ENCODE data around the gene SLC14A1. TPM values are rescaled to one million over a fixed set of nuclear protein-coding genes. Genes with fewer than 3 reads are reported as not detected.

The SLC14A1 gene
- polyA plus RNA-seq, 1 donor from 2014 or later: not detected

GRCh38 chr18:45775743-45776142 is 51.8 kb downstream of the SLC14A1 start:
- Histone ChIP-seq H3K27me3 (ENCODE audit: insufficient read depth, low read depth, low read length) (peaks cover 12% of the 10 kb centered on the region), H3K27ac (ENCODE audit: low read length) (no peak overlapping the region), H3K79me2 (replicated peaks; ENCODE audit: insufficient read depth, low read length) (no peaks in the 10 kb centered on the region), H4K20me1 (ENCODE audit: insufficient read depth) (no peaks in the 10 kb centered on the region), H3K4me3 (ENCODE audit: low read length) (peak overlapping the region; percentile 62), H2AFZ (ENCODE audit: low read depth, low read length) (no peak overlapping the region), H3K9ac (ENCODE audit: low read length) (peak overlapping the region; percentile 44), H3K9me3 (ENCODE audit: low read length) (no peaks in the 10 kb centered on the region), H3F3A (ENCODE audit: insufficient read depth, low read length, poor library complexity, severe bottlenecking) (no peaks in the 10 kb centered on the region), H3K9me2 (ENCODE audit: insufficient read depth, low read length) (no peaks in the 10 kb centered on the region), H3K4me2 (ENCODE audit: low read length) (no peak overlapping the region), H3K36me3 (ENCODE audit: insufficient read depth, low read length) (no peaks in the 10 kb centered on the region)
- no peak for TF ChIP-seq TAF1 (IDR thresholded peaks at IDR 0.05; ENCODE audit: low read depth)
- no peak for TF ChIP-seq CTCF (IDR thresholded peaks at IDR 0.05; ENCODE audit: poor library complexity, severe bottlenecking)
- no peak for TF ChIP-seq POLR2AphosphoS5 (IDR thresholded peaks at IDR 0.05)
- TF ChIP-seq EZH2 (IDR thresholded peaks at IDR 0.05; ENCODE audit: borderline replicate concordance, insufficient read depth, low read length, poor library complexity, severe bottlenecking): no peak
- TF ChIP-seq EP300 (conservative IDR thresholded peaks at IDR 0.05; ENCODE audit: poor library complexity, severe bottlenecking): no peak
- TF ChIP-seq REST (IDR thresholded peaks at IDR 0.05; ENCODE audit: borderline replicate concordance): no peak
- TF ChIP-seq MXI1 (conservative IDR thresholded peaks at IDR 0.05; ENCODE audit: poor library complexity, severe bottlenecking): no peak
- TF ChIP-seq SMC3 (conservative IDR thresholded peaks at IDR 0.05; ENCODE audit: poor library complexity): no peak
- no peak for TF ChIP-seq RAD21 (conservative IDR thresholded peaks at IDR 0.05)

GRCh38 chr18:45777393-45777792 is 53.4 kb downstream of the SLC14A1 start:
- H3K9me2 ChIP-seq (ENCODE audit: insufficient read depth, low read length): no peaks in the 10 kb centered on the region
- no peaks in the 10 kb centered on the region for H3K36me3 ChIP-seq (ENCODE audit: insufficient read depth, low read length)
- H3K79me2 ChIP-seq (replicated peaks; ENCODE audit: insufficient read depth, low read length): no peaks in the 10 kb centered on the region
- H3K9me3 ChIP-seq (ENCODE audit: low read length): no peaks in the 10 kb centered on the region
- no peak overlapping the region for H3K9ac ChIP-seq (ENCODE audit: low read length)
- no peak overlapping the region for H3K4me2 ChIP-seq (ENCODE audit: low read length)
- no peaks in the 10 kb centered on the region for H3F3A ChIP-seq (ENCODE audit: insufficient read depth, low read length, poor library complexity, severe bottlenecking)
- H4K20me1 ChIP-seq (ENCODE audit: insufficient read depth): no peaks in the 10 kb centered on the region
- H3K27ac ChIP-seq (ENCODE audit: low read length): no peak overlapping the region
- no peak overlapping the region for H2AFZ ChIP-seq (ENCODE audit: low read depth, low read length)
- H3K4me3 ChIP-seq (ENCODE audit: low read length): no peak overlapping the region
- H3K27me3 ChIP-seq (ENCODE audit: insufficient read depth, low read depth, low read length): peaks cover 12% of the 10 kb centered on the region
- TF ChIP-seq CTCF (IDR thresholded peaks at IDR 0.05; ENCODE audit: poor library complexity, severe bottlenecking): no peak
- TF ChIP-seq EP300 (conservative IDR thresholded peaks at IDR 0.05; ENCODE audit: poor library complexity, severe bottlenecking): no peak
- no peak for TF ChIP-seq POLR2AphosphoS5 (IDR thresholded peaks at IDR 0.05)
- no peak for TF ChIP-seq MXI1 (conservative IDR thresholded peaks at IDR 0.05; ENCODE audit: poor library complexity, severe bottlenecking)
- TF ChIP-seq SMC3 (conservative IDR thresholded peaks at IDR 0.05; ENCODE audit: poor library complexity): no peak
- TF ChIP-seq TAF1 (IDR thresholded peaks at IDR 0.05; ENCODE audit: low read depth): no peak
- no peak for TF ChIP-seq REST (IDR thresholded peaks at IDR 0.05; ENCODE audit: borderline replicate concordance)
- no peak for TF ChIP-seq RAD21 (conservative IDR thresholded peaks at IDR 0.05)
- no peak for TF ChIP-seq EZH2 (IDR thresholded peaks at IDR 0.05; ENCODE audit: borderline replicate concordance, insufficient read depth, low read length, poor library complexity, severe bottlenecking)

Measured in neural cell (in vitro differentiated cells).